Fibroblast of lung (primary cell): ENCODE results near the gene DES. TPM values are rescaled to one million over a fixed set of nuclear protein-coding genes. Genes with fewer than 3 reads are reported as not detected.

Experiments used
- DNase-seq, 2 donors: peaks; one replicate each; pipeline versions ENCODE4 v3.0.0 to v3.0.0-alpha.2; 2010; ENCODE audit warnings: low read depth in 2 of 2
- H2AFZ ChIP-seq: 2 replicates; pipeline ENCODE4 v1.5.1; 2012; ENCODE audit warnings: low read length, control low read depth, inconsistent platforms
- H3K27ac ChIP-seq: 2 replicates; pipeline ENCODE4 v1.5.1; 2011; ENCODE audit warnings: low read length, control low read depth; ENCODE audit not compliant: insufficient read depth
- H3K27me3 ChIP-seq: 2 replicates; pipeline ENCODE4 v1.5.1; 2011; ENCODE audit warnings: mild to moderate bottlenecking, low read length; ENCODE audit not compliant: control insufficient read depth, insufficient read depth
- H3K36me3 ChIP-seq: 2 replicates; pipeline ENCODE4 v1.5.1; 2011; ENCODE audit warnings: low read length; ENCODE audit not compliant: control insufficient read depth, insufficient read depth
- H3K4me1 ChIP-seq: 2 replicates; pipeline ENCODE4 v1.5.1; 2011; ENCODE audit warnings: low read length; ENCODE audit not compliant: control insufficient read depth, insufficient read depth; ENCODE audit errors: extremely low read depth
- H3K4me2 ChIP-seq: 2 replicates; pipeline ENCODE4 v1.5.1; 2011; ENCODE audit warnings: low read length, control low read depth; ENCODE audit not compliant: insufficient read depth; ENCODE audit errors: extremely low read depth
- H3K4me3 ChIP-seq, 4 experiments: fragments of 200-600 bp in 1 of 4; sonication (generic) in 1 of 4; replicated peaks in 1 of 4; 2 replicates each; pipeline ENCODE4 v1.5.1; 2011 to 2016; ENCODE audit warnings: low read length in 4 of 4, low read depth in 3 of 4, mild to moderate bottlenecking in 3 of 4, control low read depth in 2 of 4, inconsistent platforms in 1 of 4, mixed read lengths in 1 of 4; ENCODE audit not compliant: insufficient read depth in 1 of 4; ENCODE audit errors: control extremely low read depth in 1 of 4
- H3K79me2 ChIP-seq: 2 replicates; pipeline ENCODE4 v1.5.1; 2012; ENCODE audit warnings: mild to moderate bottlenecking, low read length, inconsistent platforms; ENCODE audit not compliant: control insufficient read depth, insufficient read depth
- H3K9ac ChIP-seq: 2 replicates; pipeline ENCODE4 v1.5.1; 2011; ENCODE audit warnings: mild to moderate bottlenecking, low read length, control low read depth; ENCODE audit not compliant: insufficient read depth
- H3K9me3 ChIP-seq: 2 replicates; pipeline ENCODE4 v1.5.1; 2012; ENCODE audit warnings: low read depth, low read length; ENCODE audit not compliant: control insufficient read depth, insufficient read depth
- H4K20me1 ChIP-seq: 2 replicates; pipeline ENCODE4 v1.5.1; 2011; ENCODE audit warnings: low read length; ENCODE audit not compliant: control insufficient read depth, insufficient read depth; ENCODE audit errors: extremely low read depth
- EZH2 ChIP-seq: IDR thresholded peaks from 2 replicates; pipeline ENCODE4 v1.5.1; 2012; ENCODE audit warnings: low read length, control low read depth, mild to moderate bottlenecking; ENCODE audit errors: missing control alignments
- polyA plus RNA-seq, 2 donors: library from polyadenylated mRNA; depleted of rRNA in 1 of 2; stranded (reverse) in 1 of 2; unstranded in 1 of 2; fragments of >200 nt; gene quantifications; 2 replicates each; pipeline ENCODE4 v1.2.1, GENCODE V29; 2011 to 2012; ENCODE audit warnings: missing spikeins in 1 of 2
- total RNA-seq: library from RNA; depleted of rRNA; stranded (reverse); fragments of >200 nt; gene quantifications from 2 replicates; pipeline ENCODE4 v1.2.1, GENCODE V29; 2014
- TF ChIP-seq, protein P1 (sequence below), 2 donors: IDR thresholded peaks in 1 of 2; conservative IDR thresholded peaks in 1 of 2; 1 replicate in 1 of 2; 2 replicates in 1 of 2; pipeline ENCODE4 v1.5.1; 2011 to 2012; ENCODE audit warnings: low read length in 2 of 2, control low read depth in 1 of 2, inconsistent platforms in 1 of 2, low read depth in 1 of 2, mild to moderate bottlenecking in 1 of 2

The DES gene
- total and polyA plus RNA-seq, 2 donors (not counting 1 experiment from before 2014, with no cell fraction given) = 11.0 to 34.7 TPM

DNA sequence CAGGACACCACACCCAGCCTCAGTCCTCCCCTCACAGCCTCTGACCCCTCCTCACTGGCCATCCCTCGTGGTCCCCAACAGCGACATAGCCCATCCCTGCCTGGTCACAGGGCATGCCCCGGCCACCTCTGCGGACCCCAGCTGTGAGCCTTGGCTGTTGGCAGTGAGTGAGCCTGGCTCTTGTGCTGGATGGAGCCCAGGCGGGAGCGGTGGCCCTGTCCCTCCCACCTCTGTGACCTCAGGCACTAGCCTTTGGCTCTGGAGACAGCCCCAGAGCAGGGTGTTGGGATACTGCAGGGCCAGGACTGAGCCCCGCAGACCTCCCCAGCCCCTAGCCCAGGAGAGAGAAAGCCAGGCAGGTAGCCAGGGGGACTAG is 7.9 kb downstream of the DES start:
- no peaks in the 10 kb centered on the region for H3K9me3 ChIP-seq
- H3K27ac ChIP-seq = no peak overlapping the region
- no peak for DNase-seq
- no peak overlapping the region for H3K4me2 ChIP-seq
- H3K36me3 ChIP-seq = no peaks in the 10 kb centered on the region
- H3K4me1 ChIP-seq = no peaks in the 10 kb centered on the region
- no peaks in the 10 kb centered on the region for H3K27me3 ChIP-seq
- H4K20me1 ChIP-seq = no peaks in the 10 kb centered on the region
- TF ChIP-seq, protein P1, sequence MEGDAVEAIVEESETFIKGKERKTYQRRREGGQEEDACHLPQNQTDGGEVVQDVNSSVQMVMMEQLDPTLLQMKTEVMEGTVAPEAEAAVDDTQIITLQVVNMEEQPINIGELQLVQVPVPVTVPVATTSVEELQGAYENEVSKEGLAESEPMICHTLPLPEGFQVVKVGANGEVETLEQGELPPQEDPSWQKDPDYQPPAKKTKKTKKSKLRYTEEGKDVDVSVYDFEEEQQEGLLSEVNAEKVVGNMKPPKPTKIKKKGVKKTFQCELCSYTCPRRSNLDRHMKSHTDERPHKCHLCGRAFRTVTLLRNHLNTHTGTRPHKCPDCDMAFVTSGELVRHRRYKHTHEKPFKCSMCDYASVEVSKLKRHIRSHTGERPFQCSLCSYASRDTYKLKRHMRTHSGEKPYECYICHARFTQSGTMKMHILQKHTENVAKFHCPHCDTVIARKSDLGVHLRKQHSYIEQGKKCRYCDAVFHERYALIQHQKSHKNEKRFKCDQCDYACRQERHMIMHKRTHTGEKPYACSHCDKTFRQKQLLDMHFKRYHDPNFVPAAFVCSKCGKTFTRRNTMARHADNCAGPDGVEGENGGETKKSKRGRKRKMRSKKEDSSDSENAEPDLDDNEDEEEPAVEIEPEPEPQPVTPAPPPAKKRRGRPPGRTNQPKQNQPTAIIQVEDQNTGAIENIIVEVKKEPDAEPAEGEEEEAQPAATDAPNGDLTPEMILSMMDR (conservative IDR thresholded peaks at IDR 0.05 in 1 of 2, IDR thresholded peaks at IDR 0.05 in 1 of 2; ENCODE audit: low read depth in 1 of 2, low read length in 2 of 2) = no peak
- TF ChIP-seq EZH2 = no peak
- no peak overlapping the region for H3K9ac ChIP-seq
- no peak overlapping the region for H2AFZ ChIP-seq
- no peak overlapping the region for H3K4me3 ChIP-seq
- no peaks in the 10 kb centered on the region for H3K79me2 ChIP-seq

DNA sequence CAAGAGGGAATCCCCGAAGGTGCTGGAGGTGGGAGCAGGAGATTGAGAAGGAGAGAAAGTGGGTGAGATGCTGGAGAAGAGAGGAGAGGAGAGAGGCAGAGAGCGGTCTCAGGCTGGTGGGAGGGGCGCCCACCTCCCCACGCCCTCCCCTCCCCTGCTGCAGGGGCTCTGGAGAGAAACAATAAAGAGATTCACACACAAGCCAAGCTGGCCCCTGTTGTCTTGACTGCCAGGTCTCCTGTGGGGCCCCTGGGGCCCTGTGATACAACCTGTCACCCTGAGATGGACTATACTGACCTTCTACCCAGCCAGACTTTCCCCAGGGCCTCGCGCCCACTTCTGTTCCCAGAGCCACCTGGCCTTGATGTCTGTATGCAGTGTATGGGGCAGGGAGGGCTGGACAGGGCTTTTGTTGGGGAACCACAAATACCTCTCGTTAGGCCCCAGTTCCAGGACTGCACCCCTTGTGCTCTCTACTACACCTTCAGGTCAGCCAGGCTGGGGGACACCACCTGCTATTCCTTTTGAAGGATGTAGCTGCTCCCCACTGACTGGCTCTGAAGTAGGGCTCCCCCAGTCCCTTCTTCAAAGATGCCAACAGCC is 8.5 kb downstream of the DES start:
- no peak overlapping the region for H3K9ac ChIP-seq
- no peaks in the 10 kb centered on the region for H3K4me1 ChIP-seq
- H3K4me2 ChIP-seq = no peak overlapping the region
- TF ChIP-seq, protein P1 (conservative IDR thresholded peaks at IDR 0.05 in 1 of 2, IDR thresholded peaks at IDR 0.05 in 1 of 2; ENCODE audit: low read depth in 1 of 2, low read length in 2 of 2) = no peak
- TF ChIP-seq EZH2 = no peak
- H3K79me2 ChIP-seq = no peaks in the 10 kb centered on the region
- no peaks in the 10 kb centered on the region for H3K9me3 ChIP-seq
- DNase-seq = no peak
- no peak overlapping the region for H3K4me3 ChIP-seq
- H4K20me1 ChIP-seq = no peaks in the 10 kb centered on the region
- H3K27ac ChIP-seq = no peak overlapping the region
- no peak overlapping the region for H2AFZ ChIP-seq
- H3K27me3 ChIP-seq = no peaks in the 10 kb centered on the region
- H3K36me3 ChIP-seq = no peaks in the 10 kb centered on the region

- no peak overlapping the region for H3K4me2 ChIP-seq
- no peak overlapping the region for H2AFZ ChIP-seq
These were observed 10.3 kb downstream of the DES start for GRCh38 chr2:219428469-219428868.

More at GRCh38 chr2:219428469-219428868, 10.3 kb downstream of the DES start:
- H4K20me1 ChIP-seq = no peaks in the 10 kb centered on the region
- no peaks in the 10 kb centered on the region for H3K79me2 ChIP-seq
- H3K4me1 ChIP-seq = no peaks in the 10 kb centered on the region
- no peak overlapping the region for H3K9ac ChIP-seq
- no peaks in the 10 kb centered on the region for H3K36me3 ChIP-seq
- no peaks in the 10 kb centered on the region for H3K9me3 ChIP-seq
- H3K4me3 ChIP-seq = no peak overlapping the region
- H3K27ac ChIP-seq = no peak overlapping the region
- TF ChIP-seq, protein P1 (conservative IDR thresholded peaks at IDR 0.05 in 1 of 2, IDR thresholded peaks at IDR 0.05 in 1 of 2; ENCODE audit: low read depth in 1 of 2, low read length in 2 of 2) = no peak
- no peak for TF ChIP-seq EZH2
- no peaks in the 10 kb centered on the region for H3K27me3 ChIP-seq
- no peak for DNase-seq
